ENCODE results near the gene CFAP119.

The CFAP119 gene

DNA sequence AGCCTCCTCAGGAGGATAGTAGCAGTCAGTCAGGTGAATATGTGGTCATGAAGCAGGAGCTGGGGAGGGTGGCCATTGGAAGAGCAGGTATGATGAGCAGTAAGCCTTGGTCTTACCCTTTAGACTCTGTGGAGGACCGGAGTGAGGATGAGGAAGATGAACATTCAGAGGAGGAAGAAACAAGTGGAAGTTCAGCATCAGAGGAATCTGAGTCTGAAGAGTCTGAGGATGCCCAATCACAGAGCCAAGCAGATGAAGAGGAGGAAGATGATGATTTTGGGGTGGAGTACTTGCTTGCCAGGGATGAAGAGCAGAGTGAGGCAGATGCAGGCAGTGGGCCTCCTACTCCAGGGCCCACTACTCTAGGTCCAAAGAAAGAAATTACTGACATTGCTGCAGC lies 50.1 kb downstream of the CFAP119 start:
- Histone ChIP-seq H3K4me2 (ENCODE audit: insufficient read depth, low read length, poor library complexity, severe bottlenecking) (no peak overlapping the region), H2BK15ac (ENCODE audit: low read length) (no peak overlapping the region), H3K9me3 (replicated peaks in 1 of 2; ENCODE audit: control insufficient read depth in 2 of 2, insufficient read depth in 1 of 2, low read depth in 1 of 2, low read length in 2 of 2) (peaks cover 0 to 2% of the 10 kb centered on the region in 2 donors), H2BK120ac (ENCODE audit: low read depth, low read length) (no peak overlapping the region), H4K91ac (ENCODE audit: low read depth, low read length, poor library complexity) (no peak overlapping the region), H2BK5ac (ENCODE audit: low read length) (no peak overlapping the region), H2AK5ac (ENCODE audit: low read depth, low read length) (no peak overlapping the region), H3K27me3 (ENCODE audit: control insufficient read depth in 3 of 3, insufficient read depth in 3 of 3, low read depth in 1 of 3, low read length in 3 of 3) (peaks cover 0 to 1% (median 0%) of the 10 kb centered on the region in 3 experiments), H3K4me3 (ENCODE audit: low read length in 2 of 2) (no peak overlapping the region), H3K36me3 (replicated peaks in 1 of 2; ENCODE audit: control insufficient read depth in 2 of 2, insufficient read depth in 2 of 2, low read length in 2 of 2) (peaks cover 77 to 93% of the 10 kb centered on the region in 2 donors), H3K27ac (replicated peaks; ENCODE audit: low read length) (no peak overlapping the region), H2AFZ (ENCODE audit: low read length) (no peak overlapping the region), H3K4ac (ENCODE audit: low read length) (no peak overlapping the region), H3K9ac (ENCODE audit: low read depth, low read length, poor library complexity) (no peak overlapping the region), H2BK12ac (ENCODE audit: low read length) (no peak overlapping the region), H4K8ac (ENCODE audit: low read depth, low read length) (no peak overlapping the region), H3K4me1 (ENCODE audit: control insufficient read depth in 2 of 2, insufficient read depth in 1 of 2, low read depth in 1 of 2, low read length in 2 of 2) (no peaks in the 10 kb centered on the region), H3K23ac (ENCODE audit: low read depth, low read length, poor library complexity) (no peak overlapping the region), H3K18ac (ENCODE audit: low read length) (no peak overlapping the region), H3K14ac (ENCODE audit: low read length) (no peak overlapping the region), H3K79me1 (ENCODE audit: low read depth, low read length) (peaks cover 3% of the 10 kb centered on the region)
- WGBS, 2 donors (ENCODE audit: extremely low coverage in 2 of 2, insufficient read length in 2 of 2, insufficient replicate concordance in 1 of 2) = no CpG with 5 or more reads among the region's 1 CpG
- DNase-seq (ENCODE audit: low spot score) = no peak

DNA sequence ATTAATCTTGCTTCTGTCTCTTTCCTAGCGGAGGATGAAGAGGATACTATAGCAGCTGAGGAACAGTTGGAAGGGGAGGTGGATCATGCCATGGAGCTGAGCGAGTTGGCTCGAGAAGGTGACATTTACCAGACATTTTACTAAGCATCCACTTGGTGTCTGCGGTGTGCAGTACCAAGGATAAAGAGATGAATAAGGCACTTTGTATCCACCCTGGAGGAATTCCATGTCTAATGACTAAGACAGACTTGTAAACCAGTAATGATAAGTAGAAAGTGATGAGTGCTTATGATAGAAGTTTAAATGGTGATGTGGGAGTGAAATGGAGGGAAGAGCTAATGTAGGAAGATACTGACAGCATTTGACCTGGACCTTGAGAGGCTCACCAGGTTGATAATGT lies 50.9 kb downstream of the CFAP119 start:
- no peak overlapping the region for H3K4me2 ChIP-seq (ENCODE audit: insufficient read depth, low read length, poor library complexity, severe bottlenecking)
- H3K9ac ChIP-seq (ENCODE audit: low read depth, low read length, poor library complexity) = no peak overlapping the region
- no peak overlapping the region for H2AK5ac ChIP-seq (ENCODE audit: low read depth, low read length)
- no peak overlapping the region for H4K91ac ChIP-seq (ENCODE audit: low read depth, low read length, poor library complexity)
- H3K27me3 ChIP-seq (ENCODE audit: control insufficient read depth in 3 of 3, insufficient read depth in 3 of 3, low read depth in 1 of 3, low read length in 3 of 3) = peaks cover 0 to 1% (median 0%) of the 10 kb centered on the region in 3 experiments
- H2BK120ac ChIP-seq (ENCODE audit: low read depth, low read length) = no peak overlapping the region
- H4K8ac ChIP-seq (ENCODE audit: low read depth, low read length) = no peak overlapping the region
- no peak overlapping the region for H3K4me3 ChIP-seq (ENCODE audit: low read length in 2 of 2)
- no CpG with 5 or more reads among the region's 4 CpGs for WGBS, 2 donors (ENCODE audit: extremely low coverage in 2 of 2, insufficient read length in 2 of 2, insufficient replicate concordance in 1 of 2)
- H3K4ac ChIP-seq (ENCODE audit: low read length) = no peak overlapping the region
- no peak overlapping the region for H3K27ac ChIP-seq (replicated peaks; ENCODE audit: low read length)
- H3K23ac ChIP-seq (ENCODE audit: low read depth, low read length, poor library complexity) = no peak overlapping the region
- no peak for DNase-seq (ENCODE audit: low spot score)
- no peak overlapping the region for H2AFZ ChIP-seq (ENCODE audit: low read length)
- no peak overlapping the region for H3K18ac ChIP-seq (ENCODE audit: low read length)
- peaks cover 75 to 93% of the 10 kb centered on the region in 2 donors for H3K36me3 ChIP-seq (replicated peaks in 1 of 2; ENCODE audit: control insufficient read depth in 2 of 2, insufficient read depth in 2 of 2, low read length in 2 of 2)
- no peak overlapping the region for H2BK15ac ChIP-seq (ENCODE audit: low read length)
- no peak overlapping the region for H2BK5ac ChIP-seq (ENCODE audit: low read length)
- H2BK12ac ChIP-seq (ENCODE audit: low read length) = no peak overlapping the region
- peaks cover 0 to 2% of the 10 kb centered on the region in 2 donors for H3K9me3 ChIP-seq (replicated peaks in 1 of 2; ENCODE audit: control insufficient read depth in 2 of 2, insufficient read depth in 1 of 2, low read depth in 1 of 2, low read length in 2 of 2)
- H3K14ac ChIP-seq (ENCODE audit: low read length) = no peak overlapping the region
- H3K4me1 ChIP-seq (ENCODE audit: control insufficient read depth in 2 of 2, insufficient read depth in 1 of 2, low read depth in 1 of 2, low read length in 2 of 2) = no peaks in the 10 kb centered on the region
- H3K79me1 ChIP-seq (ENCODE audit: low read depth, low read length) = peaks cover 3% of the 10 kb centered on the region

Small RNA genes within 50 kb of the gene (small RNA-seq; reads per million reads assigned to genes)
- 6.7 reads per million, percentile 37 among the genes with 10 or more reads in this experiment for gene SNORA30 (ENCODE audit: insufficient read depth)

Data from neuronal stem cell (in vitro differentiated cells).